ENCODE data around the gene NCAN.

DNA sequence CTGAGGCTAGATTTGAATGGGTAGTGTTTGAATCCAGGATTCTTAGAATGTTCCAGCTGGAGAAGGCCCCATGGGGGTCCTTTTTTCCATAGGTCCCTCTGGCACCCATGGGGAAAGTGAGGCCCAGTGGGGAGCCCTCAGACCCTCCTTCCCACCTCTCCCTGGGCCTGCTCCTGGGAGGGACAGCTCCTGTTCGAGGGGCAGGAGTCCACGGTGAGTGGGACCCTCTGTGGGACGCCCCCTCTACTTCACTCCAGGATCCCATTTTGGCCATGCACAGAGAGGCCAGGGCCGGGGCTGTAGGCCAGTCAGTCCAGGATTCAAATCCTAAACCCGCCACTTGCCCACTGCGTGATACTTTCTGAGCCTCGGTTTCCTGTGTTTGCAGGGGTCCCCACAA is 49.3 kb upstream of the NCAN start:
- TF ChIP-seq, protein P1, sequence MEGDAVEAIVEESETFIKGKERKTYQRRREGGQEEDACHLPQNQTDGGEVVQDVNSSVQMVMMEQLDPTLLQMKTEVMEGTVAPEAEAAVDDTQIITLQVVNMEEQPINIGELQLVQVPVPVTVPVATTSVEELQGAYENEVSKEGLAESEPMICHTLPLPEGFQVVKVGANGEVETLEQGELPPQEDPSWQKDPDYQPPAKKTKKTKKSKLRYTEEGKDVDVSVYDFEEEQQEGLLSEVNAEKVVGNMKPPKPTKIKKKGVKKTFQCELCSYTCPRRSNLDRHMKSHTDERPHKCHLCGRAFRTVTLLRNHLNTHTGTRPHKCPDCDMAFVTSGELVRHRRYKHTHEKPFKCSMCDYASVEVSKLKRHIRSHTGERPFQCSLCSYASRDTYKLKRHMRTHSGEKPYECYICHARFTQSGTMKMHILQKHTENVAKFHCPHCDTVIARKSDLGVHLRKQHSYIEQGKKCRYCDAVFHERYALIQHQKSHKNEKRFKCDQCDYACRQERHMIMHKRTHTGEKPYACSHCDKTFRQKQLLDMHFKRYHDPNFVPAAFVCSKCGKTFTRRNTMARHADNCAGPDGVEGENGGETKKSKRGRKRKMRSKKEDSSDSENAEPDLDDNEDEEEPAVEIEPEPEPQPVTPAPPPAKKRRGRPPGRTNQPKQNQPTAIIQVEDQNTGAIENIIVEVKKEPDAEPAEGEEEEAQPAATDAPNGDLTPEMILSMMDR (IDR thresholded peaks at IDR 0.05; ENCODE audit: low read length) = no peak
- TF ChIP-seq EZH2 (IDR thresholded peaks at IDR 0.05; ENCODE audit: borderline replicate concordance, low read length) = no peak

Data from OCI-LY1 (cell line).